Fibroblast of the aortic adventitia (primary cell): ENCODE results near the gene ADTRP. TPM values are rescaled to one million over a fixed set of nuclear protein-coding genes. Genes with fewer than 3 reads are reported as not detected.

Experiments
- DNase-seq: peaks from one replicate; pipeline ENCODE4 v3.0.0-alpha.2; 2010; ENCODE audit warnings: low read depth
- H3K4me3 ChIP-seq: 2 replicates; pipeline ENCODE4 v1.5.1; 2011; ENCODE audit warnings: low read depth, mild to moderate bottlenecking, control low read depth, low read length, moderate library complexity
- CTCF ChIP-seq: IDR thresholded peaks from 2 replicates; pipeline ENCODE4 v1.5.1; 2011; ENCODE audit warnings: mild to moderate bottlenecking, low read length, control low read depth, inconsistent platforms; ENCODE audit not compliant: insufficient read depth
- small RNA-seq: library from RNA; depleted of rRNA; stranded (forward); fragments of <200 nt; gene quantifications from one replicate; pipeline ENCODE3, GENCODE V24; 2012
- total RNA-seq: library from RNA; depleted of rRNA; stranded (reverse); fragments of >200 nt; gene quantifications from 2 replicates; pipeline ENCODE4 v1.2.3, GENCODE V29; 2012; ENCODE audit warnings: low replicate concordance

The ADTRP gene
- total RNA-seq, 1 donor, result 10.9 TPM

- peak; percentile 42 for DNase-seq
- TF ChIP-seq CTCF, result no peak
- no peak overlapping the region for H3K4me3 ChIP-seq
These were observed 106.3 kb downstream of the ADTRP start for GRCh38 chr6:11672256-11672655.

GRCh38 chr6:11669696-11670095, 108.9 kb downstream of the ADTRP start:
- no peak for TF ChIP-seq CTCF
- H3K4me3 ChIP-seq, result no peak overlapping the region
- no peak for DNase-seq

- no peak for TF ChIP-seq CTCF
- H3K4me3 ChIP-seq, result no peak overlapping the region
- DNase-seq, result no peak
These were observed 110.1 kb downstream of the ADTRP start for GRCh38 chr6:11668455-11668854.

- no peak for DNase-seq
- no peak overlapping the region for H3K4me3 ChIP-seq
- no peak for TF ChIP-seq CTCF
These were observed 110.7 kb downstream of the ADTRP start for GRCh38 chr6:11667876-11668275.

GRCh38 chr6:11665604-11666326, 112.8 kb downstream of the ADTRP start:
- no peak overlapping the region for H3K4me3 ChIP-seq
- DNase-seq, result no peak
- no peak for TF ChIP-seq CTCF

Small RNAs within 50 kb of the gene (small RNA-seq; reads per million reads assigned to genes)
- not detected for gene RF00272

Other genes starting within 250 kb of the ADTRP start
- gene TMEM170B, start 241.1 kb downstream of the ADTRP start, total RNA-seq, result 1.4 and 2.5 TPM in 2 replicates
- 21.3 and 21.8 TPM in 2 replicates for gene HIVEP1, start 233.5 kb upstream of the ADTRP start, total RNA-seq